Heart left ventricle (tissue), 13 donors: ENCODE data around the gene SYTL2.

Source experiments
- POLR2A ChIP-seq, 2 donors: fragments of 450-650 bp; IDR thresholded peaks; one replicate each; pipeline ENCODE4 v1.6.1; 2017; ENCODE audit warnings: antibody characterized with exemption in 2 of 2, mild to moderate bottlenecking in 2 of 2, moderate library complexity in 2 of 2
- TF ChIP-seq, protein P1 (sequence below), 12 donors: fragments of 200-600 bp; sonication (generic) in 4 of 12; IDR thresholded peaks; one replicate each; pipeline versions ENCODE4 v1.5.0 to v1.8.0; 2018 to 2022; ENCODE audit warnings: antibody characterized with exemption in 12 of 12, mild to moderate bottlenecking in 5 of 12
- donor health status: ischemic (EF 13 %, LVEDD 7.1; RV severe dilation, severe dysfunction).
- donor health status: DM: no; HTN: yes; CAD: no.
- donor health status: DM: no; HTN: no; CAD: no.
- donor health status: ischemic (EF 25% LVEDD 6.9; RV normal size, moderate dysfunction).
- donor health status: ischemic (EF 25% LVEDD 5.7; RV mildly dilated, moderate dysfunction).
- donor health status: ischemic (EF 35%, LVEDD 5.7; RV mildly dilated, moderate dysfunction).
- donor health status: nonischemic (EF 11% LVEDD 7.7; RV severe dilation, severe dysfunction).
- donor health status: DM: yes; HTN: yes; CAD: no.
- donor health status: PGD.
- donor health status: ischemic (EF 29% LVEDD 5.4; RV normal size, mild dysfunction).
- donor health status: nonischemic (EF 23%, LVEDD 6.1; RV moderate dilation, normal function).

DNA sequence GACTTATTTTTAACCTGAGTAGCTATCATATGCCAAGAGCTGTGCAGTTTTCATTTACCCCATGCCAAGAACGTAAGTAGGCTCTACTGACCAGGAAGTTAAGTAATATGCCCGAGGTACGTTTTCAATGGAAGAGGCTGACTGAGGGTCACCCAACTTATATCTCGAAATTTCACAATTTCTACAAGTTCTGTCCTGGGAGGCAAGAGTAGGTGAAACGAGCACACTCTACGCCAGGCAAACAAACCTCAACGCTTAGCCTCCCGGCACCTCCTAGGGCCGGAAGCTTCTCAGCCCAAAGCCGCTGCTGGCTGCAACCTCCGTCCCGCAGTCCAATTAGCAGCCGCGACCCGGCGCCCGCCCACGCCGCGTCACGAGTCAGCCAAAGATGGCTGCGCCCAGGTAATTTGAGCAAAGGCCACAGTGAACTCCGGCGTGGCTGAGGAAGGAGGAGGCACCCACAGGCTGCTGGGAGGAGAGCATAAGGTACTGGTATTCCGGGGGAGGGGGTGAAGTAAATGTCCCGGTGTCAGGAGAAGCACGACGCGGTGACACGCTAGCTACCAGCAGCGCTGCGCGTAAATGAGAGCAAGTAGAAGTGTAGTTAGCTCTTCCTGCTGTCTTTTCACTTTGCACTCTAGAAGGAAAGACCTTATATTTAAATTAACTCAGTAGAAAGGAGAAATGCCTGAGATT is 163.2 kb downstream of the SYTL2 start, which contains the start of gene TMEM126A:
- TF ChIP-seq, protein P1, sequence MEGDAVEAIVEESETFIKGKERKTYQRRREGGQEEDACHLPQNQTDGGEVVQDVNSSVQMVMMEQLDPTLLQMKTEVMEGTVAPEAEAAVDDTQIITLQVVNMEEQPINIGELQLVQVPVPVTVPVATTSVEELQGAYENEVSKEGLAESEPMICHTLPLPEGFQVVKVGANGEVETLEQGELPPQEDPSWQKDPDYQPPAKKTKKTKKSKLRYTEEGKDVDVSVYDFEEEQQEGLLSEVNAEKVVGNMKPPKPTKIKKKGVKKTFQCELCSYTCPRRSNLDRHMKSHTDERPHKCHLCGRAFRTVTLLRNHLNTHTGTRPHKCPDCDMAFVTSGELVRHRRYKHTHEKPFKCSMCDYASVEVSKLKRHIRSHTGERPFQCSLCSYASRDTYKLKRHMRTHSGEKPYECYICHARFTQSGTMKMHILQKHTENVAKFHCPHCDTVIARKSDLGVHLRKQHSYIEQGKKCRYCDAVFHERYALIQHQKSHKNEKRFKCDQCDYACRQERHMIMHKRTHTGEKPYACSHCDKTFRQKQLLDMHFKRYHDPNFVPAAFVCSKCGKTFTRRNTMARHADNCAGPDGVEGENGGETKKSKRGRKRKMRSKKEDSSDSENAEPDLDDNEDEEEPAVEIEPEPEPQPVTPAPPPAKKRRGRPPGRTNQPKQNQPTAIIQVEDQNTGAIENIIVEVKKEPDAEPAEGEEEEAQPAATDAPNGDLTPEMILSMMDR (IDR thresholded peaks at IDR 0.05), result no peak
- TF ChIP-seq POLR2A (IDR thresholded peaks at IDR 0.05), result peak; percentile 14 to 67
